ENCODE measurements around the gene REV3L. TPM values are rescaled to one million over a fixed set of nuclear protein-coding genes. Genes with fewer than 3 reads are reported as not detected.
"Not testable (repeated sequence)": the region's sequence is repeated elsewhere in the genome, so short reads cannot be mapped to it uniquely, and the experiment has no call there.

The REV3L gene
- total RNA-seq, 2 experiments from 2014 or later = 29.2 to 30.0 TPM

- H3K36me3 Mint-ChIP-seq (ENCODE audit: low read depth) = peaks cover 6% of the 10 kb centered on the region
- CTCF ChIA-PET = no interaction called here
- no peak overlapping the region for H3K27ac Mint-ChIP-seq
- no peak for DNase-seq
- peaks cover 47% of the 10 kb centered on the region for H3K4me1 Mint-ChIP-seq (ENCODE audit: low read depth)
- no peaks in the 10 kb centered on the region for H3K9me3 Mint-ChIP-seq (ENCODE audit: insufficient read depth)
- ATAC-seq = no peak
- H3K4me3 Mint-ChIP-seq = no peak overlapping the region
- H3K27me3 Mint-ChIP-seq (ENCODE audit: low read depth) = no peaks in the 10 kb centered on the region
- POLR2A ChIA-PET = no interaction called here
Observed at GRCh38 chr6:111520524-111520923, 37.5 kb upstream of the REV3L start.

DNA sequence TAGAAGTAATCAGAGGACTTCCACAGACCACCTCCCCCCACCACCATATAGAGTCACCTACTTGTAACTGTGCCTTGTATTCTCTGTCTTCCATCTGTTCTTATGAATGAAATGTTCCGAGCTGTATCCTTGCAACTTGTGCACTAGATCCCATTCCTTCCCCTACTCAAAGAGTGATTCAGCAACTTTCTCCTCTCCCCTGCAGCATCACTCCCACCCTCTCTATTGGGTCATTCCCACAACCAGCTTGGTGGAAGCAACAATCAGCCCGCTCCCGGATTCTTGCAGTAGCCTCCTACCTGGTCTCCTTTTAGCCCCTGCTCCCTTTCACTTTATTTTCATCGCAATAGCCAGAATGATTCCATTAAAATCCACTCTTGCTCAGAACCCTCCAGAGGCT, 34.9 kb upstream of the REV3L start:
- ChIA-PET CTCF (no interaction called here), POLR2A (no interaction called here)
- peaks cover 6% of the 10 kb centered on the region for H3K36me3 Mint-ChIP-seq (ENCODE audit: low read depth)
- peaks cover 22% of the 10 kb centered on the region for H3K4me1 Mint-ChIP-seq (ENCODE audit: low read depth)
- H3K27ac Mint-ChIP-seq = no peak overlapping the region
- no peaks in the 10 kb centered on the region for H3K9me3 Mint-ChIP-seq (ENCODE audit: insufficient read depth)
- no peak for DNase-seq
- ATAC-seq = no peak
- no peaks in the 10 kb centered on the region for H3K27me3 Mint-ChIP-seq (ENCODE audit: low read depth)
- H3K4me3 Mint-ChIP-seq = no peak overlapping the region

DNA sequence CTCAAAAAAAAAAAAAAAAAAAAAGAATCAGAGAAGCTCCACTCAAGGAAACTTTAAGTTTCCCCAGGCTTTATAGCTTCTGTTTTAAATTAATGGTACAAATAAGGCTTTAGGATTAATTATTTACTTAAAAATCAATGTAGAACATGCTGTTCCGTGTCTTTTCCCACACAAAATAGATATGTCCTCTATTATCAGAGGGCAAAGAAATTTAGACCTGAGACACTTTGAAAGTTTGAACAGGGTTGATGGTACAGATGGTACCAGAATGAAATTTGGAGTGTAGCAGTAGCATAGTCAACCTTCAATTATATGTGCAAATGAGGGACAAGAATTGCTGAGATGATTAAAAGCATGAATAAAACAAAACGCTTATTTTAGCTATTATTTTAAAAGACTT, 32.2 kb upstream of the REV3L start:
- ChIA-PET POLR2A (no interaction called here), CTCF (no interaction called here)
- Mint-ChIP-seq H3K9me3 (ENCODE audit: insufficient read depth) (no peaks in the 10 kb centered on the region), H3K4me1 (ENCODE audit: low read depth) (peaks cover 9% of the 10 kb centered on the region), H3K36me3 (ENCODE audit: low read depth) (peaks cover 3% of the 10 kb centered on the region), H3K27ac (no peak overlapping the region), H3K4me3 (no peak overlapping the region), H3K27me3 (ENCODE audit: low read depth) (no peaks in the 10 kb centered on the region)
- ATAC-seq (no peak), DNase-seq (no peak)

- H3K9me3 Mint-ChIP-seq (ENCODE audit: insufficient read depth); H3K36me3 Mint-ChIP-seq (ENCODE audit: low read depth); H3K27me3 Mint-ChIP-seq (ENCODE audit: low read depth); ATAC-seq; CTCF ChIA-PET; POLR2A ChIA-PET; H3K4me3 Mint-ChIP-seq; DNase-seq; H3K27ac Mint-ChIP-seq: not testable (repeated sequence)
- peaks cover 11% of the 10 kb centered on the region for H3K4me1 Mint-ChIP-seq (ENCODE audit: low read depth)
Observed at GRCh38 chr6:111514531-111514930, 31.5 kb upstream of the REV3L start.

DNA sequence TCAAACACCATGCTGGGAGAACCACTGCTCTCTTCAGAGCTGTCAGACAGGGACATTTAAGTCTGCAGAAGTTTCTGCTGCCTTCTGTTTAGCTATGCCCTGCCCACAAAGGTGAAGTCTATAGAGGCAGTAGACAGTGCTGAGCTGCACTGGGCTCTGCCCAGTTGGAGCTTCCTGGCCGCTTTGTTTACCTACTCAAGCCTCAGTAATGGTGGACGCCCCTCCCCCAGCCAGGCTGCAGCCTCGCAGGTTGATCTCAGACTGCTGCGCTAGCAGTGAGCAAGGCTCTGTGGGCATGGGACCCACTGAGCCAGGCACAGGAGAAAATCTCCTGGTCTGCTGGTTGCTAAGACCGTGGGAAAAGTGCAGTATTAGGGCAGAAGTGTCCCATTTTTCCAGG, 24.2 kb upstream of the REV3L start:
- CTCF ChIA-PET; H3K27me3 Mint-ChIP-seq (ENCODE audit: low read depth); H3K27ac Mint-ChIP-seq; ATAC-seq; POLR2A ChIA-PET; DNase-seq; H3K4me3 Mint-ChIP-seq; H3K9me3 Mint-ChIP-seq (ENCODE audit: insufficient read depth): not testable (repeated sequence)
- H3K4me1 Mint-ChIP-seq (ENCODE audit: low read depth) = peaks cover 18% of the 10 kb centered on the region
- peaks cover 13% of the 10 kb centered on the region for H3K36me3 Mint-ChIP-seq (ENCODE audit: low read depth)

DNA sequence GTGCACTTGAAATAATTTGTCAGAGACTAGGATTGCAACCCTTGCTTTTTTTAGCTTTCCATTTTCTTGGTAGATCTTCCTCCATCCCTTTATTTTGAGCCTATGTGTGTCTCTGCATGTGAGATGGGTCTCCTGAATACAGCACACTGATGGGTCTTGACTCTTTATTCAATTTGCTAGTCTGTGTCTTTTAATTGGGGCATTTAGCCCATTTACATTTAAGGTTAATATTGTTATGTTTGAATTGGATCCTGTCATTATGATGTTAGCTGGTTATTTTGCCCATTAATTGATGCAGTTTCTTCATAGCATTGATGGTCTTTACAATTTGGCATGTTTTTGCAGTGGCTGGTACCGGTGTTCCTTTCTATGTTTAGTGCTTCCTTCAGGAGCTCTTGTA, 22.5 kb upstream of the REV3L start:
- POLR2A ChIA-PET; H3K9me3 Mint-ChIP-seq (ENCODE audit: insufficient read depth); H3K4me3 Mint-ChIP-seq; H3K27ac Mint-ChIP-seq; H3K27me3 Mint-ChIP-seq (ENCODE audit: low read depth); DNase-seq; ATAC-seq: not testable (repeated sequence)
- H3K36me3 Mint-ChIP-seq (ENCODE audit: low read depth) = peaks cover 13% of the 10 kb centered on the region
- H3K4me1 Mint-ChIP-seq (ENCODE audit: low read depth) = peaks cover 16% of the 10 kb centered on the region
- CTCF ChIA-PET = interaction anchor here (1.3 kb wide), 1 partner anchor 20 kb away, joined by 4 read pairs; no protein-coding TSS in a partner anchor

DNA sequence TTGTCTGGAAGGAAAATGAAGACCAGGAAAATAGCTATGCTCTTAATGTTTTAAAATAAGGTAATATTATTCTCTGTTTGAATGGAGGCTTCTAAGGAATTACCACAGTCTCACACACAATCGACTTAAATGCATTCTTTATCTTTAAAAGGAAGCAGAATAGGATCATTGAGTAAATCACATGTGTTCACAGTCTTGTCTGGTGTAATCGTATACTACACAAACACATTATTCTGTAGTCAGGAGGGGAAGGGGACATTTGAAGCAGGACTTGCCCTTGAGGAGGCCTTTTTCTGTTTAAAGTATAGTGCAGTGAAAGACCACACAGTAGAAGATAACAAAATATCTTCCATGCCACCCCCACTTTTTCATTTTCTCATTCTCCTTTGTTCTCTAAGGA, 20.6 kb upstream of the REV3L start:
- POLR2A ChIA-PET = no interaction called here

DNA sequence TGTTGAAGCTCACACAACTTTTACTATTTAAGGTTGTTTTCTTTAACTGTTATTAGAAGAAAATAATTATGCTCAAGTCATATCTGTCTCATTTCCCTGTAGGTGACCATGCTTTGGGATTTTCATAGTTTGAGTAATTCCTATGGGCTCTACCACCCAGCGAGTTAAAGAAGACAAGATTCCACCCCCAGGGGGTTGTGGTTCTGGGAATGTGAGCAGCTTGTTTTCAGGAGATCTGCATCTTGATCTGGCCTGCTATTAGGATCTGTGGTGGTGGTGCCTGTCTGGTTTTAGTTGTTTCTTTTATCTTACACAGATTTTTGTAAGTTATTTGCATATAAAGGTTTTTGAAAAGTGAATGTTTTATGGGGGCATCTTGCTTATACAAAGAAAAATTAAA, 20.2 kb upstream of the REV3L start:
- peaks cover 15% of the 10 kb centered on the region for H3K4me1 Mint-ChIP-seq (ENCODE audit: low read depth)
- H3K4me3 Mint-ChIP-seq = no peak overlapping the region
- H3K36me3 Mint-ChIP-seq (ENCODE audit: low read depth) = peaks cover 13% of the 10 kb centered on the region
- no peak for ATAC-seq
- POLR2A ChIA-PET = no interaction called here
- H3K27ac Mint-ChIP-seq = no peak overlapping the region
- CTCF ChIA-PET = no interaction called here
- H3K27me3 Mint-ChIP-seq (ENCODE audit: low read depth) = no peaks in the 10 kb centered on the region
- H3K9me3 Mint-ChIP-seq (ENCODE audit: insufficient read depth) = no peaks in the 10 kb centered on the region
- DNase-seq = no peak

More for the DNA sequence above, 20.6 kb upstream of the REV3L start:
- H3K36me3 Mint-ChIP-seq (ENCODE audit: low read depth) = peaks cover 13% of the 10 kb centered on the region
- H3K27ac Mint-ChIP-seq = no peak overlapping the region
- CTCF ChIA-PET = no interaction called here
- no peaks in the 10 kb centered on the region for H3K9me3 Mint-ChIP-seq (ENCODE audit: insufficient read depth)
- ATAC-seq (no peak), DNase-seq (no peak)
- H3K4me3 Mint-ChIP-seq = no peak overlapping the region
- no peaks in the 10 kb centered on the region for H3K27me3 Mint-ChIP-seq (ENCODE audit: low read depth)
- H3K4me1 Mint-ChIP-seq (ENCODE audit: low read depth) = peaks cover 15% of the 10 kb centered on the region

DNA sequence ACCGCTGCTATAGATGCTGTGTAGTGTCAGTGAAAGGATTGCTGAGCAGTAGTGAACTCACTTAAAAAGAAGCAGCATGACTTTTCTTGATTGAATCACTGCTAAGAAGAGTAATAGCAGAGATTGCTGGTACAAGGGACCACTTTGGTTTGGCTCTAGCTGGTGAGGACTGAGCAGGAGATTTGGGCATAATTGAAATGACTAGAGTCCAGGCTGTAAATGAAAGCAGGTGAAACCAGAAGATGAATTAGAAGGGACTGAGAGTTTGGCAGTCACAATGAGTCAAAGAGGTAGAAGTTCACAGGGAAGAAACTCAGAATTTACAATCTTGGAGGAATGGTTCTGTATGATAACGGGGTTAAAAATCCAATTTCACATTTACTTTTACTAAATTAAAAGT, 19.1 kb upstream of the REV3L start:
- CTCF ChIA-PET = no interaction called here

DNA sequence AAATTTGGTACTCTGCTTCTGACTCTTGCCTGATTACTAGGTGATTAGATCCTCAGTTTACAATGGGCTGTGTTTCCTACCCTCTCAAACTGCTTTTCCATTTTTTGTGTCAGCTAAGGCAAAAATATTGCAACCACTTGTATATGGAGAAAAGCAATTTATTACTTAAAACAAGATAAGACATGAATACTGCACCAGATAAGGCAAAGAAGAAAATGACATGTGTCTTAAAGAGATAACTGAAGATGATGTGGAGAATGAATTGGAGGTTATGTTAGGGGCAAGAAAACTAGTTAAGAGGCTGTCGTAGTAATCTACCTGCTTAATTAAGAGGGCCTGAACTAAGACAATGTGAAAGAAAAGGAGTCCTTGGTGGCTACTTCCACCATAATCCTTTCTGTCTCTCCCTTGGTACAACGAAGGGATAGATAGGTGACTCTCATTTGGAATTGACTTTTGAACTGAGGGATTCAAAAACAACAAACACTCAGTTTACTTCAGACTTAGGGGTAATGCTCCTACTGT, 16.3 kb upstream of the REV3L start:
- DNase-seq (no peak), ATAC-seq (no peak)
- no peaks in the 10 kb centered on the region for H3K9me3 Mint-ChIP-seq (ENCODE audit: insufficient read depth)
- no peak overlapping the region for H3K4me3 Mint-ChIP-seq
- H3K4me1 Mint-ChIP-seq (ENCODE audit: low read depth) = peaks cover 6% of the 10 kb centered on the region
- CTCF ChIA-PET = interaction anchor here (0.8 to 1.3 kb wide), 4 partner anchors 9 to 26 kb away, joined by 3 to 5 read pairs (median 4); no protein-coding TSS in a partner anchor
- H3K36me3 Mint-ChIP-seq (ENCODE audit: low read depth) = peaks cover 3% of the 10 kb centered on the region
- no peak overlapping the region for H3K27ac Mint-ChIP-seq
- H3K27me3 Mint-ChIP-seq (ENCODE audit: low read depth) = no peaks in the 10 kb centered on the region
- POLR2A ChIA-PET = interaction anchor here (0.7 to 1.3 kb wide), 2 partner anchors 15 kb away, joined by 3 to 5 read pairs; no protein-coding TSS in a partner anchor

More for the DNA sequence above, 19.1 kb upstream of the REV3L start:
- POLR2A ChIA-PET = no interaction called here
- peaks cover 15% of the 10 kb centered on the region for H3K4me1 Mint-ChIP-seq (ENCODE audit: low read depth)
- H3K36me3 Mint-ChIP-seq (ENCODE audit: low read depth) = peaks cover 13% of the 10 kb centered on the region
- no peaks in the 10 kb centered on the region for H3K27me3 Mint-ChIP-seq (ENCODE audit: low read depth)
- DNase-seq (no peak), ATAC-seq (no peak)
- H3K9me3 Mint-ChIP-seq (ENCODE audit: insufficient read depth) = no peaks in the 10 kb centered on the region
- H3K4me3 Mint-ChIP-seq = no peak overlapping the region
- no peak overlapping the region for H3K27ac Mint-ChIP-seq

- CTCF ChIA-PET = interaction anchor here (1.0 kb wide), 1 partner anchor 111 kb away, joined by 4 read pairs; the partner anchor contains the start of gene TRAF3IP2
- POLR2A ChIA-PET = no interaction called here
- Mint-ChIP-seq H3K9me3 (ENCODE audit: insufficient read depth) (no peaks in the 10 kb centered on the region), H3K36me3 (ENCODE audit: low read depth) (peaks cover 4% of the 10 kb centered on the region), H3K27me3 (ENCODE audit: low read depth) (no peaks in the 10 kb centered on the region), H3K27ac (no peak overlapping the region), H3K4me3 (no peak overlapping the region), H3K4me1 (ENCODE audit: low read depth) (peaks cover 9% of the 10 kb centered on the region)
- ATAC-seq (no peak), DNase-seq (no peak)
Observed at GRCh38 chr6:111494951-111495635, 12.1 kb upstream of the REV3L start.

DNA sequence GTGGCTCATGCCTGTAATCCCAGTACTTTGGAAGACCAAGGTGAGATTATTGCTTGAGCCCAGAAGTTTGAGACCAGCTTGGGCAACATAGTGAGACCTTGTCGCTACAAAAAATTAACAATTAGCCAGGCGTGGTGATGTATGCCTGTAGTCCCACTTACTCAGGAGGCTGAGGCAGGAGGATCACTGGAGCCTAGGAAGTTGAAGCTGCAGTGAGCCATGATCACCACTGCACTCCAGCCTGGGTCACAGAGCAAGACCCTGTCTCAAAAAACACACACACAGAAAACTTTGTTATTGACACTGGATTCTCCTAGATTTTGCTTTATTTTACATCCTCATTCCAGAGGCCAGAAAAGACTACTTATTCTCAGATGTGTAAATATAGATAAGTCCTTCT, 9.5 kb upstream of the REV3L start:
- DNase-seq = no peak
- Mint-ChIP-seq H3K27ac (no peak overlapping the region), H3K36me3 (ENCODE audit: low read depth) (peaks cover 15% of the 10 kb centered on the region), H3K4me1 (ENCODE audit: low read depth) (peaks cover 17% of the 10 kb centered on the region), H3K9me3 (ENCODE audit: insufficient read depth) (no peaks in the 10 kb centered on the region), H3K27me3 (ENCODE audit: low read depth) (no peaks in the 10 kb centered on the region), H3K4me3 (no peak overlapping the region)
- ChIA-PET CTCF (no interaction called here), POLR2A (no interaction called here)
- no peak for ATAC-seq
